Neural cell (in vitro differentiated cells): ENCODE measurements around the gene WDR7. TPM values are rescaled to one million over a fixed set of nuclear protein-coding genes. Genes with fewer than 3 reads are reported as not detected.

Source experiments
- H2AFZ ChIP-seq: fragments of 200-600, 300-800 bp; sonication (generic), shearing (Covaris generic); 2 replicates; pipeline ENCODE4 v1.6.0; 2014; ENCODE audit warnings: low read depth, mild to moderate bottlenecking, antibody characterized with exemption, low read length, moderate library complexity
- H3F3A ChIP-seq: fragments of 200-600 bp; shearing (Covaris generic); 2 replicates; pipeline ENCODE4 v1.6.1; 2016; ENCODE audit warnings: mild to moderate bottlenecking, moderate library complexity, mixed read lengths, antibody characterized with exemption, low read length; ENCODE audit not compliant: insufficient read depth, poor library complexity, severe bottlenecking
- H3K27ac ChIP-seq: fragments of 200-600, 300-800 bp; sonication (generic), shearing (Covaris generic); 2 replicates; pipeline ENCODE4 v1.5.1; 2014; ENCODE audit warnings: mild to moderate bottlenecking, low read length, moderate library complexity
- H3K27me3 ChIP-seq: fragments of 300-800, 200-600 bp; sonication (generic), shearing (Covaris generic); 2 replicates; pipeline ENCODE4 v1.6.0; 2014; ENCODE audit warnings: mild to moderate bottlenecking, low read depth, low read length, moderate library complexity; ENCODE audit not compliant: insufficient read depth
- H3K36me3 ChIP-seq: fragments of 300-800, 200-600 bp; sonication (generic), shearing (Covaris generic); 2 replicates; pipeline ENCODE4 v1.5.1; 2014; ENCODE audit warnings: mild to moderate bottlenecking, antibody characterized with exemption, low read length, moderate library complexity; ENCODE audit not compliant: insufficient read depth
- H3K4me2 ChIP-seq: fragments of 300-800, 200-600 bp; sonication (generic), shearing (Covaris generic); 2 replicates; pipeline ENCODE4 v1.6.0; 2014; ENCODE audit warnings: mild to moderate bottlenecking, low read length
- H3K4me3 ChIP-seq: fragments of 300-800, 200-600 bp; sonication (generic), shearing (Covaris generic); 2 replicates; pipeline ENCODE4 v1.5.1; 2014; ENCODE audit warnings: mild to moderate bottlenecking, low read length, moderate library complexity
- H3K79me2 ChIP-seq: fragments of 200-600 bp; shearing (Covaris generic); replicated peaks from 2 replicates; pipeline ENCODE4 v1.6.0; 2014; ENCODE audit warnings: mild to moderate bottlenecking, low read length, moderate library complexity; ENCODE audit not compliant: insufficient read depth
- H3K9ac ChIP-seq: fragments of 300-800, 200-600 bp; sonication (generic), shearing (Covaris generic); 2 replicates; pipeline ENCODE4 v1.6.1; 2016; ENCODE audit warnings: mild to moderate bottlenecking, low read length, mixed read lengths
- H3K9me2 ChIP-seq: fragments of 200-600 bp; shearing (Covaris generic); 2 replicates; pipeline ENCODE4 v1.6.1; 2016; ENCODE audit warnings: mild to moderate bottlenecking, low read length, mixed read lengths; ENCODE audit not compliant: insufficient read depth
- H3K9me3 ChIP-seq: fragments of 200-600, 300-800 bp; sonication (generic), shearing (Covaris generic); 2 replicates; pipeline ENCODE4 v1.6.1; 2016; ENCODE audit warnings: mild to moderate bottlenecking, mixed run types, low read length, moderate library complexity, mixed read lengths
- H4K20me1 ChIP-seq: fragments of 200-600 bp; shearing (Covaris generic); 2 replicates; pipeline ENCODE4 v1.6.1; 2016; ENCODE audit warnings: mild to moderate bottlenecking, mixed run types; ENCODE audit not compliant: insufficient read depth
- EP300 ChIP-seq: fragments of 450-650 bp; conservative IDR thresholded peaks from 2 replicates; pipeline ENCODE4 v1.6.1; 2014; ENCODE audit warnings: antibody characterized with exemption, mild to moderate bottlenecking, moderate library complexity; ENCODE audit not compliant: poor library complexity, severe bottlenecking
- EZH2 ChIP-seq: fragments of 200-600, 300-800 bp; shearing (Covaris generic), sonication (generic); IDR thresholded peaks from 2 replicates; pipeline ENCODE4 v1.6.1; 2014; ENCODE audit warnings: antibody characterized with exemption, low read length, borderline replicate concordance, mild to moderate bottlenecking; ENCODE audit not compliant: insufficient read depth, poor library complexity, severe bottlenecking
- MXI1 ChIP-seq: fragments of 450-650 bp; conservative IDR thresholded peaks from 2 replicates; pipeline ENCODE4 v1.6.1; 2014; ENCODE audit warnings: antibody characterized with exemption, mild to moderate bottlenecking; ENCODE audit not compliant: poor library complexity, severe bottlenecking
- POLR2AphosphoS5 ChIP-seq: IDR thresholded peaks from 2 replicates; pipeline ENCODE4 v1.6.1; 2012
- RAD21 ChIP-seq: fragments of 450-650 bp; conservative IDR thresholded peaks from 2 replicates; pipeline ENCODE4 v1.6.1; 2014; ENCODE audit warnings: antibody characterized with exemption, mild to moderate bottlenecking, moderate library complexity
- SMC3 ChIP-seq: fragments of 450-650 bp; conservative IDR thresholded peaks from 2 replicates; pipeline ENCODE4 v1.6.1; 2014; ENCODE audit warnings: antibody characterized with exemption, mild to moderate bottlenecking, moderate library complexity; ENCODE audit not compliant: poor library complexity
- TAF1 ChIP-seq: IDR thresholded peaks from 2 replicates; pipeline ENCODE4 v1.6.1; 2012; ENCODE audit warnings: low read depth
- polyA plus RNA-seq: library from polyadenylated mRNA; depleted of rRNA; stranded (reverse); fragments of >200 nt; gene quantifications from 2 replicates; pipeline ENCODE4 v1.2.3, GENCODE V29; 2014
- TF ChIP-seq, protein P1 (sequence below): IDR thresholded peaks from 2 replicates; pipeline ENCODE4 v1.6.1; 2012; ENCODE audit warnings: borderline replicate concordance
- TF ChIP-seq, protein P2 (sequence below): fragments of 450-650 bp; IDR thresholded peaks from 2 replicates; pipeline ENCODE4 v1.5.1; 2014; ENCODE audit warnings: antibody characterized with exemption, mild to moderate bottlenecking, moderate library complexity; ENCODE audit not compliant: poor library complexity, severe bottlenecking

Gene WDR7
- polyA plus RNA-seq, 1 donor from 2014 or later, result 15.1 TPM

GRCh38 chr18:56869189-56869777 lies 218.1 kb downstream of the WDR7 start:
- H3K27ac ChIP-seq, result no peak overlapping the region
- no peaks in the 10 kb centered on the region for H3K9me3 ChIP-seq
- H3K27me3 ChIP-seq, result peaks cover 10% of the 10 kb centered on the region
- no peaks in the 10 kb centered on the region for H3K79me2 ChIP-seq
- no peaks in the 10 kb centered on the region for H4K20me1 ChIP-seq
- TF ChIP-seq POLR2AphosphoS5 (no peak), SMC3 (peak; percentile 78), EP300 (no peak), TAF1 (no peak), RAD21 (peak; percentile 74), EZH2 (no peak)
- TF ChIP-seq, protein P1, sequence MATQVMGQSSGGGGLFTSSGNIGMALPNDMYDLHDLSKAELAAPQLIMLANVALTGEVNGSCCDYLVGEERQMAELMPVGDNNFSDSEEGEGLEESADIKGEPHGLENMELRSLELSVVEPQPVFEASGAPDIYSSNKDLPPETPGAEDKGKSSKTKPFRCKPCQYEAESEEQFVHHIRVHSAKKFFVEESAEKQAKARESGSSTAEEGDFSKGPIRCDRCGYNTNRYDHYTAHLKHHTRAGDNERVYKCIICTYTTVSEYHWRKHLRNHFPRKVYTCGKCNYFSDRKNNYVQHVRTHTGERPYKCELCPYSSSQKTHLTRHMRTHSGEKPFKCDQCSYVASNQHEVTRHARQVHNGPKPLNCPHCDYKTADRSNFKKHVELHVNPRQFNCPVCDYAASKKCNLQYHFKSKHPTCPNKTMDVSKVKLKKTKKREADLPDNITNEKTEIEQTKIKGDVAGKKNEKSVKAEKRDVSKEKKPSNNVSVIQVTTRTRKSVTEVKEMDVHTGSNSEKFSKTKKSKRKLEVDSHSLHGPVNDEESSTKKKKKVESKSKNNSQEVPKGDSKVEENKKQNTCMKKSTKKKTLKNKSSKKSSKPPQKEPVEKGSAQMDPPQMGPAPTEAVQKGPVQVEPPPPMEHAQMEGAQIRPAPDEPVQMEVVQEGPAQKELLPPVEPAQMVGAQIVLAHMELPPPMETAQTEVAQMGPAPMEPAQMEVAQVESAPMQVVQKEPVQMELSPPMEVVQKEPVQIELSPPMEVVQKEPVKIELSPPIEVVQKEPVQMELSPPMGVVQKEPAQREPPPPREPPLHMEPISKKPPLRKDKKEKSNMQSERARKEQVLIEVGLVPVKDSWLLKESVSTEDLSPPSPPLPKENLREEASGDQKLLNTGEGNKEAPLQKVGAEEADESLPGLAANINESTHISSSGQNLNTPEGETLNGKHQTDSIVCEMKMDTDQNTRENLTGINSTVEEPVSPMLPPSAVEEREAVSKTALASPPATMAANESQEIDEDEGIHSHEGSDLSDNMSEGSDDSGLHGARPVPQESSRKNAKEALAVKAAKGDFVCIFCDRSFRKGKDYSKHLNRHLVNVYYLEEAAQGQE, result no peak
- TF ChIP-seq, protein P2, sequence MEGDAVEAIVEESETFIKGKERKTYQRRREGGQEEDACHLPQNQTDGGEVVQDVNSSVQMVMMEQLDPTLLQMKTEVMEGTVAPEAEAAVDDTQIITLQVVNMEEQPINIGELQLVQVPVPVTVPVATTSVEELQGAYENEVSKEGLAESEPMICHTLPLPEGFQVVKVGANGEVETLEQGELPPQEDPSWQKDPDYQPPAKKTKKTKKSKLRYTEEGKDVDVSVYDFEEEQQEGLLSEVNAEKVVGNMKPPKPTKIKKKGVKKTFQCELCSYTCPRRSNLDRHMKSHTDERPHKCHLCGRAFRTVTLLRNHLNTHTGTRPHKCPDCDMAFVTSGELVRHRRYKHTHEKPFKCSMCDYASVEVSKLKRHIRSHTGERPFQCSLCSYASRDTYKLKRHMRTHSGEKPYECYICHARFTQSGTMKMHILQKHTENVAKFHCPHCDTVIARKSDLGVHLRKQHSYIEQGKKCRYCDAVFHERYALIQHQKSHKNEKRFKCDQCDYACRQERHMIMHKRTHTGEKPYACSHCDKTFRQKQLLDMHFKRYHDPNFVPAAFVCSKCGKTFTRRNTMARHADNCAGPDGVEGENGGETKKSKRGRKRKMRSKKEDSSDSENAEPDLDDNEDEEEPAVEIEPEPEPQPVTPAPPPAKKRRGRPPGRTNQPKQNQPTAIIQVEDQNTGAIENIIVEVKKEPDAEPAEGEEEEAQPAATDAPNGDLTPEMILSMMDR, result peak; percentile 76
- peaks cover 6% of the 10 kb centered on the region for H3F3A ChIP-seq
- H3K9ac ChIP-seq, result no peak overlapping the region
- H2AFZ ChIP-seq, result no peak overlapping the region
- no peak overlapping the region for H3K4me3 ChIP-seq
- H3K4me2 ChIP-seq, result no peak overlapping the region
- no peaks in the 10 kb centered on the region for H3K36me3 ChIP-seq
- H3K9me2 ChIP-seq, result no peaks in the 10 kb centered on the region

DNA sequence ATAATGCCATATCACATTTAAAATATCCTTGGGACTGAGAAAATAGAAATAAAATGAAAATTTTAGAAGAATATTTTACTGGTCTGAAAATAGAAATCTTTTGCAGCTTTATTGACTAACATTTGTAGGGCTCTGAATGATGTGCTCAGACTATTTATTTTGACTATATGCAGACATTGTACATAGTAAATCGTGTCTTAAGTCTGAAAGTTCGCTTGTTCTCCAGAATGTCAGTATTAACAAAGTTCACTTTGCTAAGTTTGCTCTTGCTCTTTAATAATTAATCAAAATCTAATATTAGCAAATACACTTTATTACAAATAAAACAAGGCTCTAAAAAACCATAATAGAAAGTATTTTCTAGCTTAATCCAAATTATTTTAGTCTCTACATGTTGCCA lies 219.8 kb downstream of the WDR7 start:
- Histone ChIP-seq H3K27ac (no peak overlapping the region), H3K4me2 (no peak overlapping the region), H3K9ac (no peak overlapping the region), H3K36me3 (no peaks in the 10 kb centered on the region), H3K4me3 (no peak overlapping the region), H3F3A (peaks cover 6% of the 10 kb centered on the region), H4K20me1 (no peaks in the 10 kb centered on the region), H3K9me2 (no peaks in the 10 kb centered on the region), H3K79me2 (no peaks in the 10 kb centered on the region), H3K9me3 (no peaks in the 10 kb centered on the region), H2AFZ (no peak overlapping the region), H3K27me3 (peaks cover 5% of the 10 kb centered on the region)
- no peak for TF ChIP-seq EP300
- no peak for TF ChIP-seq SMC3
- no peak for TF ChIP-seq TAF1
- no peak for TF ChIP-seq POLR2AphosphoS5
- TF ChIP-seq EZH2, result no peak
- TF ChIP-seq, protein P2, result no peak
- TF ChIP-seq, protein P1, result no peak
- no peak for TF ChIP-seq MXI1
- no peak for TF ChIP-seq RAD21
